ENCODE measurements around the gene CYLD.
A peak's percentile ranks its signal among the peaks of the same experiment; 100 is the strongest.

The CYLD gene

DNA sequence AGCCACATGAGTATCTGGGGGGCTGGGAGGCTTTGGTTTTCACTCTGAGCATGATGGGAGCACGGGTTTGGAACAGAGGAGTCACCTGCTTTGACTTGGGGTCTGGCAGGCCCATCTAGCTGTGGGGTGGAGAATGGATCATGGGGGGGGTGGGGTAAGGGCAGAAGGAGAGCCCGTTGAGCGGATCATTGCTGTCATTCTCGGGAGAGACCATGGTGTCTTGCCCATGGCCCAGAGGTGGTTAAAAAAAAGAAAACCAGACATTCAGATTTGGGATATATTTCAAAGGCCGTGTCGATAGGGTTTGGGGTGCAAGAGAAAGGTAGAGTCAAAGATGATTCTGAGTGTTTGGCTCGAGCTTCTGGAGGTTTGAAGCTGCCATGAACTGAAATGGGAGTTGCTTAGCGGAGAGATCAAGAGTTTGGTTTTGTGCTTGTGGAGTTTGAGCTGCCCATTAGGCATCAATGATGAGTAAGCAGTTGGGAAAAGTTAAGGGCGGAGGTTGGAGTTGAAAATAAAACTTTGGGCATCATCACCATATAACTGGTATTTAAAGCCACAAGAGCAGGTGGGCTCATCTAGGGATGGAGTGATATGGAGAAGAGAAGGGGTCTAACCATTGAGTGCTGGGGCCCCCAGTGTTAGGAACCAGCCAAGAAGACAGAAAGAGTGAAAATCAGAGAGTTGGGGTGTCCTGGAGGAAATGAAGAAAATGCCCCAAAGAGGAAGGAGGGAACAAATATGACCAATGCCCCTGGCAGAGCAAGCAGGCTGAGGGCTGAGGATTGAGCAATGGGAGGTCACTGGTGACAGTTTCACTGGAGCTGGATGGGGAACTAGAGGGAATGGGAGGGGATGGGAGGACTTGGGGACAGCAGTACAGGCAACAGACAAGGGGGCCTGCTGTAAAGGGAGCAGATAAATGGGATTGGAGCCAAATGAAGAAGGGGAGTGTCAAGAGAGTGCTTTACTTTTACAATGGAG, 46.6 kb upstream of the CYLD start:
- no peak overlapping the region for H2AFZ ChIP-seq (ENCODE audit: low read depth, low read length)
- H3K4me2 ChIP-seq (ENCODE audit: low read length): no peak overlapping the region
- H3K9ac ChIP-seq (ENCODE audit: low read length): no peak overlapping the region
- H3K27me3 ChIP-seq (ENCODE audit: low read depth, low read length): no peaks in the 10 kb centered on the region
- no peaks in the 10 kb centered on the region for H4K20me1 ChIP-seq (ENCODE audit: insufficient read depth, low read length)
- TF ChIP-seq EZH2phosphoT487 (IDR thresholded peaks at IDR 0.05; ENCODE audit: low read depth) (no peak), CTCF (IDR thresholded peaks at IDR 0.05; ENCODE audit: low read depth, low read length) (no peak)
- no peak overlapping the region for H3K27ac ChIP-seq (ENCODE audit: low read length)
- H3K79me2 ChIP-seq (ENCODE audit: low read length): no peaks in the 10 kb centered on the region
- H3K9me3 ChIP-seq (ENCODE audit: insufficient read depth, low read length): no peaks in the 10 kb centered on the region
- no peak overlapping the region for H3K4me3 ChIP-seq (ENCODE audit: low read length)
- H3K4me1 ChIP-seq (ENCODE audit: low read length): peaks cover 55% of the 10 kb centered on the region
- H3K36me3 ChIP-seq (replicated peaks; ENCODE audit: low read depth, low read length): no peaks in the 10 kb centered on the region

DNA sequence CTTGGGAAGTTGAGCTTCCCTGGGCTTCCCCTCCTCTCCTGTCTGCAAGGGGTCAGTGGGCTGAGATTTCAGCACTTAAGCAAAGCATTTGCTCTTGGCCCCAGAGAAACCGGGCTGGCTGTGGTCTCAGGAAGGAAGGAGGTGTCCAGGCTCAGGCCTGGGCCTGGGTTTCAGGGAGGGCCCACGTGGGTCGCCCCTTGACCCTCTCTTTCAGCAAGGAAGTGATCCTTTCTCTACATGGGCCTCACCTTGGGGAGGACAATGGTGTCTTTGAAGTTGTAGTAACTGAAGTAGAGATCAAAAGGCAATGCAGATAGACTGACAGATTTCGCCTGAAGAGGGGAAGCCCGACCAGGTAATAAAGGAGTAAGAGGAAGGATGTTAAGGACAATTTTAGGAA, 45.8 kb upstream of the CYLD start:
- no peak overlapping the region for H2AFZ ChIP-seq (ENCODE audit: low read depth, low read length)
- no peak overlapping the region for H3K4me3 ChIP-seq (ENCODE audit: low read length)
- no peaks in the 10 kb centered on the region for H3K27me3 ChIP-seq (ENCODE audit: low read depth, low read length)
- no peak overlapping the region for H3K27ac ChIP-seq (ENCODE audit: low read length)
- TF ChIP-seq CTCF (IDR thresholded peaks at IDR 0.05; ENCODE audit: low read depth, low read length): no peak
- TF ChIP-seq EZH2phosphoT487 (IDR thresholded peaks at IDR 0.05; ENCODE audit: low read depth): no peak
- H3K79me2 ChIP-seq (ENCODE audit: low read length): no peaks in the 10 kb centered on the region
- no peaks in the 10 kb centered on the region for H3K9me3 ChIP-seq (ENCODE audit: insufficient read depth, low read length)
- no peak overlapping the region for H3K4me2 ChIP-seq (ENCODE audit: low read length)
- no peak overlapping the region for H3K9ac ChIP-seq (ENCODE audit: low read length)
- H4K20me1 ChIP-seq (ENCODE audit: insufficient read depth, low read length): no peaks in the 10 kb centered on the region
- H3K36me3 ChIP-seq (replicated peaks; ENCODE audit: low read depth, low read length): no peaks in the 10 kb centered on the region
- H3K4me1 ChIP-seq (ENCODE audit: low read length): peaks cover 55% of the 10 kb centered on the region

- H3K9me3 ChIP-seq (ENCODE audit: insufficient read depth, low read length): no peaks in the 10 kb centered on the region
- H2AFZ ChIP-seq (ENCODE audit: low read depth, low read length): no peak overlapping the region
- H3K4me3 ChIP-seq (ENCODE audit: low read length): no peak overlapping the region
- H3K4me2 ChIP-seq (ENCODE audit: low read length): 0 out of 2 replicates have a peak overlapping the region, but pooled peaks have one; percentile 89
- H3K27ac ChIP-seq (ENCODE audit: low read length): no peak overlapping the region
- TF ChIP-seq CTCF (IDR thresholded peaks at IDR 0.05; ENCODE audit: low read depth, low read length) (no peak), EZH2phosphoT487 (IDR thresholded peaks at IDR 0.05; ENCODE audit: low read depth) (no peak)
- H3K36me3 ChIP-seq (replicated peaks; ENCODE audit: low read depth, low read length): no peaks in the 10 kb centered on the region
- H3K4me1 ChIP-seq (ENCODE audit: low read length): peaks cover 55% of the 10 kb centered on the region
- no peaks in the 10 kb centered on the region for H4K20me1 ChIP-seq (ENCODE audit: insufficient read depth, low read length)
- no peaks in the 10 kb centered on the region for H3K79me2 ChIP-seq (ENCODE audit: low read length)
- H3K9ac ChIP-seq (ENCODE audit: low read length): no peak overlapping the region
- H3K27me3 ChIP-seq (ENCODE audit: low read depth, low read length): no peaks in the 10 kb centered on the region
Measured at GRCh38 chr16:50696575-50697420, 45.1 kb upstream of the CYLD start.

DNA sequence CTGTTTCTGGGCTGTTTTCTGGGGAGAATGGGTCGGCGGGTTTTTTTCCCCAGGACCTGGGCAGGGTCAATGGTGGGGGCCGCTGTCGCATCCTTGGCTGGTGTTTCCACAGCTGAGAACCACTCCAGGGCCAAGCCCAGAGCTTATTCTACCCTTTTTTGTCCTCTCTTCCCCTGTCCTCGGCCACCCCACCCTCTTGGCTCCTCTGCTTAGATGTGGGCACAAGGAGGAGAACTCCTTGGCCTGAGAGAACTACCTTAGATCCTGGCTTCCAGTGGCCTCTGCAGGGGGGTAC, 44.5 kb upstream of the CYLD start:
- Histone ChIP-seq H4K20me1 (ENCODE audit: insufficient read depth, low read length) (no peaks in the 10 kb centered on the region), H2AFZ (ENCODE audit: low read depth, low read length) (no peak overlapping the region), H3K36me3 (replicated peaks; ENCODE audit: low read depth, low read length) (no peaks in the 10 kb centered on the region), H3K27ac (ENCODE audit: low read length) (peak overlapping the region; percentile 35), H3K9ac (ENCODE audit: low read length) (peak overlapping the region; percentile 46; the same call in 1 of the 2 replicates), H3K4me3 (ENCODE audit: low read length) (peak overlapping the region; percentile 65), H3K4me2 (ENCODE audit: low read length) (peak overlapping the region; percentile 89), H3K27me3 (ENCODE audit: low read depth, low read length) (no peaks in the 10 kb centered on the region), H3K9me3 (ENCODE audit: insufficient read depth, low read length) (no peaks in the 10 kb centered on the region), H3K4me1 (ENCODE audit: low read length) (peaks cover 55% of the 10 kb centered on the region), H3K79me2 (ENCODE audit: low read length) (no peaks in the 10 kb centered on the region)
- TF ChIP-seq CTCF (IDR thresholded peaks at IDR 0.05; ENCODE audit: low read depth, low read length) (no peak), EZH2phosphoT487 (IDR thresholded peaks at IDR 0.05; ENCODE audit: low read depth) (no peak)

All from OCI-LY3 (cell line).